DMS 273 treated with DMSO at 0.1 percent for 48 hours (cell line): Measurements from ENCODE around the gene PCCA.
"Not testable (repeated sequence)": the region's sequence is repeated elsewhere in the genome, so short reads cannot be mapped to it uniquely, and the experiment has no call there.

Experiments
- DNase-seq: peaks from one replicate; lab custom pipeline; 2025; lab: John Stamatoyannopoulos, UW

The PCCA gene

GRCh38 chr13:100545684-100546061 is 456.8 kb downstream of the PCCA start:
- no peak for DNase-seq

- DNase-seq = no peak
These were observed 458.0 kb downstream of the PCCA start for GRCh38 chr13:100546713-100547405.

DNA sequence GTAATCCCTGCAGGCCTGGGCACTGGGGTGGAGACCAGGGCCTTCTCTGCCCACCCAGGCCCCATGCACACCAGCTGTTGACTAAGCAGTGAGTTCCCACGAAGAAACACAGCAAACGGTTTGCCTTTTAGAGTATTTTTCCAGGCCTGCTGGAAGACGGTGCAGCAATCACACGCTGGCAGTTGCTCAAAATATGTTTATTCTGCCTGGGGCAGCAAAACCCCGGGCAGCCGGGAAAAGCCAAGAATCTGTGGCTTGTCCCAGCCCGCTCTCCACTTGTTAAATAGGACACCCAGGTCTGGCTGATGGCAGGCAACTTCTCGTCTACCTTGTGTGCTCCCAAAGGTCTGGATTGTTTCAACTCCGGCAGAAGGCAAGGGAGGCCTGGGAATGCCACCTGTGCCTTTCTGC is 458.9 kb downstream of the PCCA start:
- DNase-seq = no peak

DNA sequence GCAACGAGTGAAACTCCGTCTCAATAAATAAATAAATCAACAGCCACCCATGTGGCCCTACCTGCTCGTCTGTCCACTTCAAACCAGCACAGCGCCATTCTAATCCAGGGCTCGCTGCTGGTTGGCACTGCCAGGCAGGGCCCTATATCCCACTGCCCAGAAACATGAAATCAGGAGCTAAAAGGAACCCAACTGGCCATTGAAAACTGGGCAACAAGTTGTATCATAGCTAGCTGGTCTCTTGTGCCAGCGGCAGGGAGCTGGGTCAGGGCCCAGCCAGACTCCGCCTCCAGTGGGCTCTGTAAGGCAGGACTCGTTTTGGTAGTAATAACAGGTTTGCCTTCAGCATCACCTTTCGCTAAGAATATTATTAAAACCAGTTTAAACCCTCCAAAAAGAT is 460.4 kb downstream of the PCCA start:
- DNase-seq = no peak

DNA sequence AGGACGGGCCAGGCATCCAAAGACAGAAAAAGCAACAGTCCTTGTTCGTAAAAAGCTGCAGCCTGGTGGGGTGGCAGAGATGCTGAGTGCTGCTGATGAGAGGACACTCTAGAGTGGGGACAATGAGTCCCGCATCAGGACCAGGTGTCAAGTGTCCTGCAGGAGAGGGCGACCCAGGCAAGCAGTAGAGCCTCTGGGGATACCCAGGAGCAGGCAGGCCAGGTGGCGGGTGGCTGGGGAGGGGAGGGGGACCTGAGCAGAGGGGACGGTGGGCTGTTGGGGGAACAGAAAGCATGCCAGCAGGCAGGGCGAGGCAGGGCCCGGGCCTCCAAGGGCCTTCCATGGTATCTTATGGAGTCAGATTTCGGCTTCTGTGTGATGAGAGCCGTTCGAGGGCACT is 463.9 kb downstream of the PCCA start:
- DNase-seq = no peak

- no peak for DNase-seq
These were observed 471.0 kb downstream of the PCCA start for GRCh38 chr13:100559886-100560285.

GRCh38 chr13:100560498-100561157 is 471.7 kb downstream of the PCCA start:
- no peak for DNase-seq

DNA sequence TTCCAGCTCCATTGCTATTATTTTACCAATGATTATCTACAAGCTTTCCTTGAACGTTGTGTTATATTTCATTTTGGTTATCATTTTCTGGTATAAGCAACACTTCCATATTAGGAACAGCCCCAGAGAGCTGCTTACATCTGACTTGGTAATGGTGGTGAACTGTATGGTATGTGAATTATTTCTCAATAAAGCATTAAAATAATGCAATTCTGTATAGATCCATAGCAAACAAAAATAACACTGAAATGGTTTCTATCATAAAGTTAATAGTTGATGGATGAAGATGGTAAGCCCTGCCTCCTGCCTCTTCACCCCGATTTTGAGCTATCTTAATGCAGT is 472.2 kb downstream of the PCCA start:
- no peak for DNase-seq

- no peak for DNase-seq
These were observed 472.8 kb downstream of the PCCA start for GRCh38 chr13:100561599-100562204.

DNA sequence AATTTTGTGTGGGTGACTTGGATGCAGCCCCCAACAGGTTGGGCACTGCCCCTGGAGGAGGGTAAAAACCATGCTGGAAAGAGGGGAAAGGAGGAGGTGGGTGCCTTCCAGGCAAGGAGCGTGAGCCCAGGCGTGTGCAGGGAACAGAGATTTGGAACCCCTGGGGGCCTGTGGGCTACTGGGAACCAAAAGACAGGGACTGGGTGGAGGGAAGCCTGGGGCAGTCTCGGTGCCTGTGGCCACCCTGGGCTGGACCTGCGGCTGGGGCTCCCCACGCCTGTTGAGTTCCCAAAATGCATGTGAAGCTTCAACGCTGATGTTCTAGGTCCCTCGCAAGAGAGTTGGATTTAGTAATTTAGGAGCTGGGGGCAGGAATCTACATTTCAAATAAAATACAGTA is 474.9 kb downstream of the PCCA start:
- no peak for DNase-seq

GRCh38 chr13:100564444-100565223 is 475.7 kb downstream of the PCCA start:
- no peak for DNase-seq

- no peak for DNase-seq
These were observed 476.4 kb downstream of the PCCA start for GRCh38 chr13:100565286-100565685.

DNA sequence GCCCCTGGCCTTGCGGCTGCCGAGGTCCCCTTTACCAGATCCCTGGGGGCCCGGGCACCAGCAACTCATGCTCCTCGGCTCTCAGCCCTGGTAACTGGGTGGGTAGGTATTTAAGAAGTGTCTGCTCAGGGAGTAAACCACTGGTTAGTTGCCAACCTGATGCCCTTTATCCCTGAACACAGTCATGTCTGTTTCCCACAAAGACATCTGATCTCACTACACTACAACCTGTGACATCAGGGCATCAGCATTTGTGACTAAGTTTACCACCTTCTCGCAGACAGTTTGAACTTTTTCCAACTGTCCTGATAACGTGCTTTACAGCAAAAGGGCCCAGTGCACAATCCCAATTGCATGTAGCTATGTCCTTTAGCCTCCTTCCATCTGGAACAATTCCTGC is 477.6 kb downstream of the PCCA start:
- DNase-seq = no peak

DNA sequence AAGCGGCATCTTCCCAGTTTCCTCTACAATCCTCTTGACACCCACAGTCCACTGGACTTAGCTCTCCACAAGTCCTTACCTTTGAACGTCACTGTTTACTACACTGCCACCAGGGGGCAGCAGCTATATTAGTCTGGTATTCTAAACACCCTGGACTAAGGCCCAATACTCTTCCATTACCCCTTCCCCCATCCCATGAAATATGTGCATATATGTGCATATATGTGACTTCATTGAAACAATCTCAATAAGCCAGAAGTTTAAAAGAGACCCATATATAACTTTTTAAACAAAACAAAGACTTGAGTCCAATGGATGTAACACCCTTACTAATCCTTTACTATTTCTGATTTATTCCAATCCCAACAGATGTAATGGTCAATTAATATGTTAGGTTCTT is 484.2 kb downstream of the PCCA start:
- DNase-seq = peak; percentile 1

DNA sequence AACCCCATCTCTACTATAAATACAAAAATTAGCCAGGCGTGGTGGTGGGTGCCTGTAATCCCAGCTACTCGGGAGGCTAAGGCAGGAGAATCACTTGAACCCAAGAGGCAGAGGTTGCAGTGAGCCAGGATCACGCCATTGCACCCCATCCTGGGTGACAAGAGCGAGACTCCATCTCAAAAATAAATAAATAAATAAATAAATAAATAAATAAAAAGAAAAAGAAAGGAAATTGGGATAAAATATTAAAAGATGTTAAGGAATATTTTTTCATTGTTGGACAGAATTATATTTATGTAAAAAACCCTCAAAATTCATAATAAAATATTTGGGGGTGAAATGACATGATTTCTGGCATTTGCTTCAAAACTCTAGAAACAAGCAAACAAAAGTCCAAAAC is 488.3 kb downstream of the PCCA start:
- not testable (repeated sequence) for DNase-seq
